NCI-H345 (cell line): Measurements from ENCODE around the gene RPL37.
"Not testable (repeated sequence)": the region's sequence is repeated elsewhere in the genome, so short reads cannot be mapped to it uniquely, and the experiment has no call there.

ENCODE experiments used
- DNase-seq: peaks from one replicate; lab custom pipeline; 2025; lab: John Stamatoyannopoulos, UW

RPL37 gene

DNA sequence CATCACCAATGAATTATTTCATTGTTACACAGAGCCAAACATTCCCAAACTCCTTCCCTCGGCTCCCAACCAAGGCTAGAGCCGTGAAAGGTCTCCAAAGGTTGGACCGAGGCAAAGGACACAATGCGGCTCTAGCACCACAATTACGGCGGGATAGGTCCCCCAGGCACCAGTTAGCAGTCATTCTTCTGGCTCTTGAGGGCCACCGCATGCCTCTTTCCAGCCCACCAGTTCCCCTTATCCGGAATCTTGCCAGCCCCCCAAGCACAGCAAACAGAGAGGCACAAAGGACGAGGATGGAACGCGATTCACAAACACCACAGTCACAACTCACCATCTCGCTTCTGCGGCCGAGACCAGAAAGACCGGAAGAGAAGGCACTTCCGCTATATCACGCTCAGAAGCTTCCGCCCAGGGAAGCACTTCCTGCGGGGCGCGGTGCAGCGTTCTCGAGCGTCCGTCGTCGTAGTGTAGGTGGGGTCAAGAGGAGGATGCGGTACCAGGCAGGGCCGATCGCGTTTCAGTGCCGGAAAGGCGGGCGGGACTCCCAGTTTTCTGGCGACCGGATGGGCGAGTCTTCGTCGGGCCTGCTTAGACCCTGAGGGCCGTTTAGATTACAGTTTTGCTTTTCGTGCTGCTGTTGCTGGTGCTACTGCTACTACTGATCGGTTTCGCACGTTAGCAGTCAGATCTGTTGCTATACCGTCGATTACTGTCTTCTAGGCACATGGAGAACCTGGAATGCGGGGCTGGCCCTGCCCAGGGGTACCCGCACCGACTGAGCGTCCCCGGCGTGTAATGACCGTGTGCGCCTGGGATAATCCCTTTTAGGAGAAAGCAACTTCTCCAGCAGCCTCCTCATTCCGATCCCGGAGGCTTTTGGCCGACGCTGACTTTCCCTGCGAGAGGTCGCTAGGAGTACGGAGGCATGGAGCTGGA, at the start of gene RPL37:
RPL37 (minus strand) TSS at position 374 of the 939 bp plus-strand sequence; CDS start at position 337, 37 bp downstream.
- DNase-seq = peak; percentile 77

DNA sequence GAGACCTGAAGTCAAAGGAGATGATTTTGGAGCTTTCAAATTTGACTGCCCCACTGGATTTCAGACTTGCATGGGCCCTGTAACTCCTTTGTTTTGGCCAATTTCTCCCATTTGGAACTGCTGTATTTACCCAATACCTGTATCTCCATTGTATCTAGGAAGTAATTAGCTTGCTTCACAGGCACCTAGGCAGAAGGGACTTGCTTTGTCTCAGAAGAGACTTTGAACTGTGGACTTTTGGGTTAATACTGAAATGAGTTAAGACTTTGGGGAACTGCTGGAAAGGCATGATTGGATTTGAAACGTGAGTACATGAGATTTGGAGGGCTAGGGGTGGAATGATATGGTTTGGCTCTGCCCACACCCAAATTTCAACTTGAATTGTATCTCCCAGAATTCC, 48.0 kb upstream of the RPL37 start:
- DNase-seq = not testable (repeated sequence)

GRCh38 chr5:40882291-40882690, 47.3 kb upstream of the RPL37 start:
- no peak for DNase-seq

DNA sequence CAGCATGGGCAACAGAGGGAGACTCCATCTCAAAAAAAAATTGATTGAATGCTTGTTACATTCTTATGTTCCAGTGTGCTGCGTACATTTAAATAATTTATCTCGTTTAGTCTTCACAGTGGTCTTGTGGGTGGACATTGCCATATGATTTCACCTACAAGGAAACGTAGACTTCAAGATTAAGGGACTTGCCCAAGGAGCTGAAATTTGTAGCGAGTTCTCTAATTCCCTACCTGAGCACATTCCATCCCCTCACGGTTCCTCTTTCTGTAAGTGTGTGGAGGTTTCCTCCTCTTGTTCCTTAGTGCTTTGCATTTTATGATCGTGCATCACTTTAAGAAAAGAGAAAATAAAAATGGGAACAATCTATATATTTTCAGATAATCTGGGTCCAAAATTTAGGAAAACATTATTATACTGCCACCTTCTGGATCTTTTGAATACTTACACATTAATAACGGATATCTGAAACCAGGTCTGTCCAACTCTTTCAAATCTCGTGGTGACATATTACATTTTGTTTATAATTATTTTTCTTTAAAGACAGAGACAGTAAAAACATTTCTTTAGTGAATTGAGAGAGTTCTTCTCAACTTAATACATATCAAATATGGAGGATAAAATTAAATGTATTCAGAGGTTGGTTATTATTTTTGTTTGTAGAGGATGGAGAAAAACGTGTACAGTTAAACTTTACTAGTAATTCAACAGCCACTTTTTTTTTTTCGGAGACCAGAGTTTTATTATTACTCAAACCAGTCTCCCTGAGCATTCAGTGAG, 44.3 kb upstream of the RPL37 start:
- DNase-seq = peak; percentile 11

GRCh38 chr5:40877371-40877988, 42.5 kb upstream of the RPL37 start:
- no peak for DNase-seq

- no peak for DNase-seq
Observed at GRCh38 chr5:40875958-40876357, 40.9 kb upstream of the RPL37 start.

GRCh38 chr5:40873286-40873880, 38.4 kb upstream of the RPL37 start:
- DNase-seq = no peak

GRCh38 chr5:40872253-40872652, 37.2 kb upstream of the RPL37 start:
- DNase-seq = not testable (repeated sequence)

DNA sequence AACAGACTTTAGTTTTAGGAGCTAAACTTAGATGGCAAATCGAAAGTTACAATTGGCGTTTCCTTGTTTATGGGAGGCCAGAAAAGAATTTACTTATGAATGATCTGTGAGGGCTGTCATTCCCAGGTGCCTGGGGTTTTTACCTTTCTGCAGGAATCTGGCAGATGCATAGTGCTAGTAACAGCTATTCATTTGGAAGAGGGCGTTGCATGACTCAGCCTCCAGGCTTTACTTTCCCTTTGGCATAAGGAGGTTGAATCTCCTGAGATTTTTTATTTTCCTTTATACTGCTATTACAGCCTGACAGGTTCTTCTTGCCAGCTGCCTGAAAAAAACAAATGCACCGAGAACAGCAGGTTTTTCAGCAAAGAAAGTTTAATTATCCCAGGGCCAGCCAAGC, 36.2 kb upstream of the RPL37 start:
- no peak for DNase-seq

GRCh38 chr5:40869384-40869783, 34.4 kb upstream of the RPL37 start:
- no peak for DNase-seq

DNA sequence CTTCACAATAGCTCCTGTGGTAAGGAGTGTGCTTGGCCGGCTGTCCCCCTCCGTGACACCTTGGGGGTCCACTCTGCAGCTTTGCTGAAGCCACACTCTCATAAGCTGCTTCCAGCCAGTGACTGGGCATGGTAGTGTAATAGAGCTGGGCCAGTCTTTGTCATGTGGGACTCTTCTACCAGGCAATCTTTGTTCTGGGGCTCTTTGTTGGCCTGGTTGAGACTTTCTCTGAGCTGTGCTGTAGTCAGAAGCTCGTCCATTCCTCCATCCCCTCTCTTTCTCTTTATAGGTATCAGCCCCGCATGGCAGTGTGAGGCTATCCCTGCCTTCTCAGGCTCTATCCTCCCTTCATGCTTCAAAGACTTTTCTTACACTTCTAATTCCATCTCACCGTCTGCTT, 31.8 kb upstream of the RPL37 start:
- no peak for DNase-seq

GRCh38 chr5:40865004-40865403, 30.0 kb upstream of the RPL37 start:
- not testable (repeated sequence) for DNase-seq

GRCh38 chr5:40860711-40861110, 25.7 kb upstream of the RPL37 start:
- DNase-seq = no peak

DNA sequence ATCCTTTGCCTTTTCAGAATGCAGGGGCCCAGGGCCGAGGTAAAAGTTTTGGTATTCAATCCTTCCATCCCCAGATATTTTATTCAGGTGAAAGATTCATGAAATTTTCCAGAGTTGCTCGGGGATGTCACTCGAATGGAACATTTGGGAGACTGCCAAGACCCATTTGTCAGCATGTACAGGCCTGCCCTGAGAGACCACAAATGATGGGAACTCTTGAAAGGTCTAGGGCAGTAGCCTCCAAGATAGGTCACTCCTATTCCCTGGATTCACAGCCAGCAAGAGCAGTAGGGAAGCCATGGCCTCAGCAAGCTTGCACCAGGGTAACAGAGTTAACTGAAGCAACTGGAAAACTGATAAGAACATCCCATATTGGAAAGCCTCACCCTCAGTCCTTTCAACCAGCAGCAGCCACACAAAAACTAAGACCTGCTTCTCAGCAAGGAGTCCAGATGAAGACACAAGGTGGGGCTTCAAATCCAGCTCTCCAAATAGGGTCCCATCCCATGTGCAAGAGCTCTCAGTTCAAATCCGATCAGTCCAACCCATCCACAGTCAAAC, 18.7 kb upstream of the RPL37 start:
- DNase-seq = no peak

DNA sequence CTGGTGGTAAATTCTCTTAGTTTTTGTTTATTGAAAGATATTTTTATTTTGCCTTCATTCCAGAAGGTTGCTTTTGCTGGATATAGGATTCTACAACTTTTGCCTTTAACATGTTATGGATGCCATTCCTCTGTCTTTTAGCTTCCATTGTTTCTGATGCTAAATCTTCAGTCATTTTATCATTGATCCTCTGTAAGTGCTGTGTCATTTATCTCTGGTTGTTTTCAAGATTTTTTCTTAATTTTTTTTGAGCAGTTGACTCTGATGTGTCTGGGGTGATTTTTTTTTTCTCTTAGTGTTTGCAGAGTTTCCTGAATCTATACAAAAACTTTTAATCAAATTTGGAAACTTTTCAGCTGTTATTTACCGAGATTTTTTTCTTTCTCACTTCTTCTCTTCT, 12.5 kb upstream of the RPL37 start:
- no peak for DNase-seq

DNA sequence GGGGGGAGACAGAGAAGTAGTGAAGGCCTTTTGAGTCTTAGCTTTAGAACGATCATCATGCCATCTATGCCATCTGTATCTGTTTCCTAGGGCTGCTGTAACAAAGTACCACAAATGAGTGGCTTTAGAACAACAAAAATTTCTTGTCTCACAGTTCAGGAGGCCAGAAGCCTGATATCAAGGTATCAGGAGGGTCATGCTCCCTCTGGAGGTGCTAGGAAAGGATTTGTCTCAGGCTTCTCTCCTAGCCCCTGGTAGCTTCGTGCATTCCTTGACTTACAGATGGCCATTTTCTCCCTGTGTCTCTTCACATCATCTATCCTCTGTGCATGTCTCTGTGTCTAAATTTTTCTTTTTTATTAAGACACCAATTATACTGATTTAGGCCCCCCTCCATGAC, 11.3 kb upstream of the RPL37 start:
- no peak for DNase-seq

- DNase-seq = no peak
Observed at GRCh38 chr5:40844565-40844964, 9.5 kb upstream of the RPL37 start.

DNA sequence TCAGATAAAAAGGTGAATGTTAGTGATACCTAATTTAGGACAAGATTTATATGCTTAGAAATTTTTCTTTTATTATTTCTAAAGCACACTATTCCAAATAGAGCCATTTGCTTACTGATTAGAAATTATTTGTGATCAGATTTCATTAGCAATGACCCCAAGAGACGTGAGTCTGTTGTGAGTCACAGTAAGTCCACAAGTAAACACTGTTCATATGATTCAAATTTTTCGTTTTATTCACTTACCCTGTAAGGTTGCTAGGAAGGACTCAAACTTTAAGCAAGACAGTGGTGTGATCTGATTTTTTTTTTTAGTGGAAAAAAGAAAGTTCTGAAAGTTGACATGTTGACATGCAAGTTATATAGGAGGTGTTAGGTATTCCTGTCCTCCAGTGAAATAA, 7.3 kb upstream of the RPL37 start:
- DNase-seq = no peak

DNA sequence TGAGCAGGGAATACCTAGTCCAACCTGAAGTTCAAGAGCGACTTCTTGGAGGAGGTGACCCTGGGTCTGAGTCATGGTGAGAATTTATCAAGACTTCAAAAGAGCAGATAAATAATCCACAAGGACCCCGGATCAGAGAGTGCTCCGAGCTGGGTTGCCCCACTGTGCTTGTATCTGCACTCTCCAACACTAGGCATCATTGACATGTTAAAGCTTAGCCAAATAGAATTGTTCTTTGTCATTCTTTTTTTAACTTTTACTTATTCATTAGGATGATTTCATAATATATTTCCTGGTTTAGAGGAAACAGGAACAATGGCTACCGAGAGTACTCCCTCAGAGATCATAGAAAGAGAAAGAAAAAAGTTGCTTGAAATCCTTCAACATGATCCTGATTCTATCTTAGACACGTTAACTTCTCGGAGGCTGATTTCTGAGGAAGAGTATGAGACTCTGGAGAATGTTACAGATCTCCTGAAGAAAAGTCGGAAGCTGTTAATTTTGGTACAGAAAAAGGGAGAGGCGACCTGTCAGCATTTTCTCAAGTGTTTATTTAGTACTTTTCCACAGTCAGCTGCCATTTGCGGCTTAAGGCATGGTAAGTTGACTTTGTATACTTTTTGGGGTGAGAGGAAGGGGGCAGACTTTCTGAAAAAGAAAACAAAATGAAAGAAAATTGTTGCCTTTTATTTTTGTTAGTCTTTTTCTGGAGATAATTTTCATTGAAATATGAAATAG, 6.2 kb upstream of the RPL37 start, which contains the start of gene CARD6:
CARD6 (plus strand) TSS at position 300 of the 738 bp plus-strand sequence; CDS start at position 316, 16 bp downstream.
- DNase-seq = peak; percentile 2

GRCh38 chr5:40838086-40838485, 3.1 kb upstream of the RPL37 start:
- DNase-seq = no peak

DNA sequence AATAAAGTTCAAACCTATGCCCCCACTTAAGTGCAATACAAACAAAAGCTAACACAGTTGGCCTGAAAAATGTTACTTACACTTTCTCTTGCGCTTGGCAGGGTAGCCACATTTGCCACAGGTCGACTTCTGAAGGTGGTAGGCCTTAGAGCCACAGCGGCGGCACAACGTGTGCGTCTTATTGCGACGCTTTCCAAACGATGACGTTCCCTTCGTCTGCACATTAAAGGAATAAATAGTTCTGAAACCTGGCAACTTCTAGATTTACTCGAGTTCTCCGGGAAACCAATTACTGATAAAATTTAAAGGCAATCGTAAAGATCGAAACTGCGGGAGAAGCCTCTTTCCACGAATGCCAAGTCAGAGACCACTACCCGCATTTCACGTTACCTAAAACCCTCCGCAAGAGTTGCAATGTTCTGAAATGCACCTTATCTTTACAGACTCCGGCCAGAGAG, 602 bp downstream of the RPL37 start:
- DNase-seq = no peak
